H1 (cell line): ENCODE measurements around the gene TAF1D. TPM values are rescaled to one million over a fixed set of nuclear protein-coding genes. Genes with fewer than 3 reads are reported as not detected.

Experiments used
- ASH2L ChIP-seq: fragments of 200-600, 300-600 bp; sonication (generic); IDR thresholded peaks from one replicate; pipeline ENCODE4 v1.7.1; 2017; ENCODE audit warnings: low read length
- GTF2F1 ChIP-seq: IDR thresholded peaks from 2 replicates; pipeline ENCODE4 v1.6.1; 2012; ENCODE audit warnings: low read depth, low read length, improper control_type of control experiment, borderline replicate concordance
- HDAC2 ChIP-seq, 2 experiments: fragments of 300-600 bp in 1 of 2; sonication (generic) in 1 of 2; IDR thresholded peaks; 2 replicates each; pipeline ENCODE4 v1.6.1; 2011 to 2012; ENCODE audit warnings: low read depth in 2 of 2, low read length in 2 of 2, mild to moderate bottlenecking in 2 of 2, moderate library complexity in 2 of 2, borderline replicate concordance in 1 of 2, inconsistent platforms in 1 of 2
- KDM5A ChIP-seq: fragments of 200-600 bp; IDR thresholded peaks from 2 replicates; pipeline ENCODE4 v1.7.1; 2012; ENCODE audit warnings: mild to moderate bottlenecking, low read length, inconsistent platforms, mixed read lengths
- RFX5 ChIP-seq: IDR thresholded peaks from 2 replicates; pipeline ENCODE4 v1.6.1; 2011; ENCODE audit warnings: low read depth, low read length, improper control_type of control experiment, borderline replicate concordance
- RNF2 ChIP-seq: fragments of 200-900, 300-1000 bp; sonication (generic); IDR thresholded peaks from 2 replicates; pipeline ENCODE4 v1.7.1; 2016; ENCODE audit warnings: borderline replicate concordance, low read depth, mild to moderate bottlenecking, antibody characterized with exemption, low read length; ENCODE audit not compliant: poor library complexity, severe bottlenecking; ENCODE audit errors: missing control alignments
- RXRA ChIP-seq: IDR thresholded peaks from 2 replicates; pipeline ENCODE4 v1.6.1; 2011; ENCODE audit warnings: low read depth, mild to moderate bottlenecking, low read length, moderate library complexity; ENCODE audit not compliant: insufficient read depth
- TAF7 ChIP-seq: optimal IDR thresholded peaks from 2 replicates; pipeline ENCODE3; 2011; ENCODE audit warnings: low read depth, mild to moderate bottlenecking, inconsistent platforms, low read length, moderate library complexity, borderline replicate concordance
- polyA plus RNA-seq, 7 experiments: library from polyadenylated mRNA; depleted of rRNA in 3 of 7; stranded (reverse) in 5 of 7; unstranded in 2 of 7; fragments of >200 nt in 5 of 7; fragments of 200-250 nt in 2 of 7; gene quantifications; 1 replicate in 5 of 7; 2 replicates in 1 of 7; 4 replicates in 1 of 7; pipeline versions ENCODE4 v1.2.1 to v1.2.3, GENCODE V29; 2011 to 2013; ENCODE audit warnings: missing spikeins in 2 of 7, mixed read lengths in 2 of 7
- total RNA-seq: library from RNA; stranded (reverse); fragmentation: NEBNext Ultra II Directional; extraction: Animal tissue kit (Norgen Biotek cat#: 25700); gene quantifications from 2 replicates; pipeline ENCODE4 v1.2.1, GENCODE V29; 2021
- TF ChIP-seq, protein P1 (sequence below): fragments of 300-600 bp; sonication (generic); IDR thresholded peaks from 2 replicates; pipeline ENCODE4 v1.7.1; 2012; ENCODE audit warnings: low read length, moderate library complexity, mild to moderate bottlenecking, inconsistent platforms; ENCODE audit not compliant: insufficient replicate concordance
- TF ChIP-seq, protein P2 (sequence below): IDR thresholded peaks from 2 replicates; pipeline ENCODE4 v1.6.1; 2012; ENCODE audit warnings: inconsistent platforms

Gene TAF1D
- total and polyA plus RNA-seq, 2 of the 8 experiments (the other 6 are each of a cell fraction or from before 2014, with no cell fraction given): 64.7 to 212 TPM

DNA sequence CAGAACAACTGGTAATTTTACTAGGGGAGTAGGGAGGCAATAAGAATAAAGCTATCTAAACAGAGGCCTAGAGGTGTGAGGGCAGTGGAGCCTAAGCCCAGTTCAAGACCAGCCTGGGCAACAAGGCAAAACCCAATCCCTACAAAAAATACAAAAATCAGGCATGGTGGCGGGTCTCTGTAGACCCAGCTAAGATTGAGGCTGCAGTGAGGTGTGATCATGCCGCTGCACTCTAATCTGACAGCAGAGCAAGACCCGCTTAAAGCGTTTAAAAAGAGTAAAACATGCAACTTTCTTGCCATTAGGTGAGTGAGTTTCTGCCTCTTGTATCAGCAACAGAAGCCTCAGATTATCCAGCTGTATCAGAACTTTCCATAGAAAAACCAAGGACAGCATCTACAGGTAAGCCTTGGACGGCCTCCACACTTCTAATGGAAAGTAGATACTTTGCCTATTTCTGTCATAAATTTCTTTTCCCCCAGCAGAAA, 12.1 kb downstream of the TAF1D start (continued):
- TF ChIP-seq, protein P1, sequence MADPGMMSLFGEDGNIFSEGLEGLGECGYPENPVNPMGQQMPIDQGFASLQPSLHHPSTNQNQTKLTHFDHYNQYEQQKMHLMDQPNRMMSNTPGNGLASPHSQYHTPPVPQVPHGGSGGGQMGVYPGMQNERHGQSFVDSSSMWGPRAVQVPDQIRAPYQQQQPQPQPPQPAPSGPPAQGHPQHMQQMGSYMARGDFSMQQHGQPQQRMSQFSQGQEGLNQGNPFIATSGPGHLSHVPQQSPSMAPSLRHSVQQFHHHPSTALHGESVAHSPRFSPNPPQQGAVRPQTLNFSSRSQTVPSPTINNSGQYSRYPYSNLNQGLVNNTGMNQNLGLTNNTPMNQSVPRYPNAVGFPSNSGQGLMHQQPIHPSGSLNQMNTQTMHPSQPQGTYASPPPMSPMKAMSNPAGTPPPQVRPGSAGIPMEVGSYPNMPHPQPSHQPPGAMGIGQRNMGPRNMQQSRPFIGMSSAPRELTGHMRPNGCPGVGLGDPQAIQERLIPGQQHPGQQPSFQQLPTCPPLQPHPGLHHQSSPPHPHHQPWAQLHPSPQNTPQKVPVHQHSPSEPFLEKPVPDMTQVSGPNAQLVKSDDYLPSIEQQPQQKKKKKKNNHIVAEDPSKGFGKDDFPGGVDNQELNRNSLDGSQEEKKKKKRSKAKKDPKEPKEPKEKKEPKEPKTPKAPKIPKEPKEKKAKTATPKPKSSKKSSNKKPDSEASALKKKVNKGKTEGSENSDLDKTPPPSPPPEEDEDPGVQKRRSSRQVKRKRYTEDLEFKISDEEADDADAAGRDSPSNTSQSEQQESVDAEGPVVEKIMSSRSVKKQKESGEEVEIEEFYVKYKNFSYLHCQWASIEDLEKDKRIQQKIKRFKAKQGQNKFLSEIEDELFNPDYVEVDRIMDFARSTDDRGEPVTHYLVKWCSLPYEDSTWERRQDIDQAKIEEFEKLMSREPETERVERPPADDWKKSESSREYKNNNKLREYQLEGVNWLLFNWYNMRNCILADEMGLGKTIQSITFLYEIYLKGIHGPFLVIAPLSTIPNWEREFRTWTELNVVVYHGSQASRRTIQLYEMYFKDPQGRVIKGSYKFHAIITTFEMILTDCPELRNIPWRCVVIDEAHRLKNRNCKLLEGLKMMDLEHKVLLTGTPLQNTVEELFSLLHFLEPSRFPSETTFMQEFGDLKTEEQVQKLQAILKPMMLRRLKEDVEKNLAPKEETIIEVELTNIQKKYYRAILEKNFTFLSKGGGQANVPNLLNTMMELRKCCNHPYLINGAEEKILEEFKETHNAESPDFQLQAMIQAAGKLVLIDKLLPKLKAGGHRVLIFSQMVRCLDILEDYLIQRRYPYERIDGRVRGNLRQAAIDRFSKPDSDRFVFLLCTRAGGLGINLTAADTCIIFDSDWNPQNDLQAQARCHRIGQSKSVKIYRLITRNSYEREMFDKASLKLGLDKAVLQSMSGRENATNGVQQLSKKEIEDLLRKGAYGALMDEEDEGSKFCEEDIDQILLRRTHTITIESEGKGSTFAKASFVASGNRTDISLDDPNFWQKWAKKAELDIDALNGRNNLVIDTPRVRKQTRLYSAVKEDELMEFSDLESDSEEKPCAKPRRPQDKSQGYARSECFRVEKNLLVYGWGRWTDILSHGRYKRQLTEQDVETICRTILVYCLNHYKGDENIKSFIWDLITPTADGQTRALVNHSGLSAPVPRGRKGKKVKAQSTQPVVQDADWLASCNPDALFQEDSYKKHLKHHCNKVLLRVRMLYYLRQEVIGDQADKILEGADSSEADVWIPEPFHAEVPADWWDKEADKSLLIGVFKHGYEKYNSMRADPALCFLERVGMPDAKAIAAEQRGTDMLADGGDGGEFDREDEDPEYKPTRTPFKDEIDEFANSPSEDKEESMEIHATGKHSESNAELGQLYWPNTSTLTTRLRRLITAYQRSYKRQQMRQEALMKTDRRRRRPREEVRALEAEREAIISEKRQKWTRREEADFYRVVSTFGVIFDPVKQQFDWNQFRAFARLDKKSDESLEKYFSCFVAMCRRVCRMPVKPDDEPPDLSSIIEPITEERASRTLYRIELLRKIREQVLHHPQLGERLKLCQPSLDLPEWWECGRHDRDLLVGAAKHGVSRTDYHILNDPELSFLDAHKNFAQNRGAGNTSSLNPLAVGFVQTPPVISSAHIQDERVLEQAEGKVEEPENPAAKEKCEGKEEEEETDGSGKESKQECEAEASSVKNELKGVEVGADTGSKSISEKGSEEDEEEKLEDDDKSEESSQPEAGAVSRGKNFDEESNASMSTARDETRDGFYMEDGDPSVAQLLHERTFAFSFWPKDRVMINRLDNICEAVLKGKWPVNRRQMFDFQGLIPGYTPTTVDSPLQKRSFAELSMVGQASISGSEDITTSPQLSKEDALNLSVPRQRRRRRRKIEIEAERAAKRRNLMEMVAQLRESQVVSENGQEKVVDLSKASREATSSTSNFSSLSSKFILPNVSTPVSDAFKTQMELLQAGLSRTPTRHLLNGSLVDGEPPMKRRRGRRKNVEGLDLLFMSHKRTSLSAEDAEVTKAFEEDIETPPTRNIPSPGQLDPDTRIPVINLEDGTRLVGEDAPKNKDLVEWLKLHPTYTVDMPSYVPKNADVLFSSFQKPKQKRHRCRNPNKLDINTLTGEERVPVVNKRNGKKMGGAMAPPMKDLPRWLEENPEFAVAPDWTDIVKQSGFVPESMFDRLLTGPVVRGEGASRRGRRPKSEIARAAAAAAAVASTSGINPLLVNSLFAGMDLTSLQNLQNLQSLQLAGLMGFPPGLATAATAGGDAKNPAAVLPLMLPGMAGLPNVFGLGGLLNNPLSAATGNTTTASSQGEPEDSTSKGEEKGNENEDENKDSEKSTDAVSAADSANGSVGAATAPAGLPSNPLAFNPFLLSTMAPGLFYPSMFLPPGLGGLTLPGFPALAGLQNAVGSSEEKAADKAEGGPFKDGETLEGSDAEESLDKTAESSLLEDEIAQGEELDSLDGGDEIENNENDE: peak; percentile 10
- TF ChIP-seq TAF7: no peak
- TF ChIP-seq GTF2F1: no peak
- no peak for TF ChIP-seq RXRA
- no peak for TF ChIP-seq ASH2L
- TF ChIP-seq, protein P2, sequence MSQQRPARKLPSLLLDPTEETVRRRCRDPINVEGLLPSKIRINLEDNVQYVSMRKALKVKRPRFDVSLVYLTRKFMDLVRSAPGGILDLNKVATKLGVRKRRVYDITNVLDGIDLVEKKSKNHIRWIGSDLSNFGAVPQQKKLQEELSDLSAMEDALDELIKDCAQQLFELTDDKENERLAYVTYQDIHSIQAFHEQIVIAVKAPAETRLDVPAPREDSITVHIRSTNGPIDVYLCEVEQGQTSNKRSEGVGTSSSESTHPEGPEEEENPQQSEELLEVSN: no peak
- TF ChIP-seq RFX5: no peak
- TF ChIP-seq KDM5A: no peak
- TF ChIP-seq RNF2: no peak
- no peak for TF ChIP-seq HDAC2 (IDR thresholded peaks at IDR 0.05; ENCODE audit: borderline replicate concordance in 1 of 2, low read depth in 2 of 2, low read length in 2 of 2)
